ENCODE measurements around the gene NTM. TPM values are rescaled to one million over a fixed set of nuclear protein-coding genes. Genes with fewer than 3 reads are reported as not detected.
A peak's percentile ranks its signal among the peaks of the same experiment; 100 is the strongest.

NTM gene
- total and polyA plus RNA-seq, 12 donors = 0.26 to 11.5 (median 4.0) TPM

DNA sequence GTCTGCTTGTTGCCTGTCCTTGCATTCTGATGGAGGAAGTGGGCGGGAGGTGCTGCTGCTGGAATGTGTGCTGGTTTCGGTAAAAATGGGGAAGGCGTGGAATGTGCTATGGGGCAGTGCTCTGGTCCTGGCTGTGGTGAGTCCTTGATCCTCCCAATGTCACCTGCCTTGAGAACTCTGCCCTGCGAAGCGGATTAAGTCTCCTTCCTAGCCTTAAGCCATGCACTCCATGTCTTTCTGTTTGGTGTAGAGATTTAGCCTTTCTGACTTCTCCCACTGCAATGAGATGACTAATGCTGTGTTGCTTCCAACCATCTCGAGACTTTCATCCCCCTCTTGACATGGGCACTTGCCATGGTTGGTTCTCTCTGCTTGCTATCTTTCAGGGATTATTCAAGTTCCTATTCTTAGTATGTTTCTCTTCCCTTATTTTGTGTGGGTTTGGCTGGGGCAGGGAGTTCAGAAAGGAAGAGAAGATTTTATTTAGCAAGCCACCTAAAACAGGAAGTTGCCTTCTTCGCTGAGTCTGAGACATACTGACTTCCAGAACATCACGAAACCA, 687.9 kb downstream of the NTM start:
- WGBS, 4 donors = 66 to 70% (median 69%) methylated on average over 8 of the region's 8 CpGs

DNA sequence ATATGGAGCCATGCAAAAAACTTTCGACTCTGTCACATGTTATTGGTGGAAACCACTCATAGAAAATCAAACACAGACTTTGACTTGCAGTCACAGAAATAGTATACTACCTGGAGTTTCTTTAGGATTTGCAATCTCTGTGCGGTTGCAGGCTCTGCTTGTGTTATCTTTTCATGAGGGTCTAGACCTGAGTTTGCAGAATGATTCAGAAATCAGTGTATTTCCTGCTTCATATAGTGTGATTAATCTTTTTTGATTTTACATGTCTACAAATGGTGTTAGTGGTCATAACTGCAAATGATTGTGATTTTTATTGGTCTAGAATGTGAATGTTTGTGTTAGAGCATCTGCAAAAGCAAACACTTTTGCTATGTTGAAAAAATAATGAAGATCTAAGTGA, 690.2 kb downstream of the NTM start:
- H3K4me3 ChIP-seq = no peak overlapping the region
- no peaks in the 10 kb centered on the region for H3K36me3 ChIP-seq (replicated peaks in 1 of 2)
- no peaks in the 10 kb centered on the region for H3K9me3 ChIP-seq (replicated peaks in 1 of 3)
- H3K27me3 ChIP-seq = no peaks in the 10 kb centered on the region
- DNase-seq = no peak
- H3K27ac ChIP-seq = no peak overlapping the region
- WGBS, 4 donors = 77 to 87% (median 81%) methylated on average over 2 of the region's 2 CpGs
- intact Hi-C loops (cut with DNase I) = no loop called here
- TF ChIP-seq, protein P1, sequence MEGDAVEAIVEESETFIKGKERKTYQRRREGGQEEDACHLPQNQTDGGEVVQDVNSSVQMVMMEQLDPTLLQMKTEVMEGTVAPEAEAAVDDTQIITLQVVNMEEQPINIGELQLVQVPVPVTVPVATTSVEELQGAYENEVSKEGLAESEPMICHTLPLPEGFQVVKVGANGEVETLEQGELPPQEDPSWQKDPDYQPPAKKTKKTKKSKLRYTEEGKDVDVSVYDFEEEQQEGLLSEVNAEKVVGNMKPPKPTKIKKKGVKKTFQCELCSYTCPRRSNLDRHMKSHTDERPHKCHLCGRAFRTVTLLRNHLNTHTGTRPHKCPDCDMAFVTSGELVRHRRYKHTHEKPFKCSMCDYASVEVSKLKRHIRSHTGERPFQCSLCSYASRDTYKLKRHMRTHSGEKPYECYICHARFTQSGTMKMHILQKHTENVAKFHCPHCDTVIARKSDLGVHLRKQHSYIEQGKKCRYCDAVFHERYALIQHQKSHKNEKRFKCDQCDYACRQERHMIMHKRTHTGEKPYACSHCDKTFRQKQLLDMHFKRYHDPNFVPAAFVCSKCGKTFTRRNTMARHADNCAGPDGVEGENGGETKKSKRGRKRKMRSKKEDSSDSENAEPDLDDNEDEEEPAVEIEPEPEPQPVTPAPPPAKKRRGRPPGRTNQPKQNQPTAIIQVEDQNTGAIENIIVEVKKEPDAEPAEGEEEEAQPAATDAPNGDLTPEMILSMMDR (IDR thresholded peaks at IDR 0.05) = no peak
- no peak for TF ChIP-seq POLR2A (IDR thresholded peaks at IDR 0.05)
- H3K4me1 ChIP-seq (replicated peaks in 1 of 2) = no peaks in the 10 kb centered on the region

More for the DNA sequence above, 687.9 kb downstream of the NTM start:
- no peak overlapping the region for H3K4me3 ChIP-seq
- H3K4me1 ChIP-seq (replicated peaks in 1 of 2) = no peaks in the 10 kb centered on the region
- no peaks in the 10 kb centered on the region for H3K27me3 ChIP-seq
- TF ChIP-seq, protein P1 (IDR thresholded peaks at IDR 0.05) = no peak
- TF ChIP-seq POLR2A (IDR thresholded peaks at IDR 0.05) = no peak
- no peaks in the 10 kb centered on the region for H3K9me3 ChIP-seq (replicated peaks in 1 of 3)
- no peaks in the 10 kb centered on the region for H3K36me3 ChIP-seq (replicated peaks in 1 of 2)
- intact Hi-C loops (cut with DNase I) = no loop called here
- H3K27ac ChIP-seq = peak overlapping the region in 2 of 5 donors; percentile 39 to 86
- DNase-seq = peak in 5 of 7 donors; percentile 18 to 38 (median 20)

DNA sequence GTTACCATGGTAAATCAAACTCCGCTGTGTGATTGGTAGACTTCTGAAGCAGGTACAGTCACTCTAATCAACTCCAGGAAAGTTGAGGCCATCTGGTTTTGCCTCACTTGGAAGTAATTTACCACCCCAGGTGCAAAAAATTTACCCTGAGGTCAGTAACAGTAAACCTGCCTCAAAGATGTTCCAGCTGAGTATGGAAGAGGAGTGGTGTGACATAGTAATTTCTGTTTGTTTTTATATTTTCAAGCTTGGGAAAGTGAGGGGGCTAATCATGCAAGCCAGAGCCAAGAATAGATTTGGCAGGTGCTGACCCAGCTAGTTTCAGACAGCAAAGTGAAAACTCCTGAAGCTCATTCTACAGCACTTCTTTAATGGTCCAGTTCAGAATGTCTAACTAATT, 691.6 kb downstream of the NTM start:
- H3K4me3 ChIP-seq = no peak overlapping the region
- no peaks in the 10 kb centered on the region for H3K27me3 ChIP-seq
- intact Hi-C loops (cut with DNase I) = no loop called here
- 86 to 94% (median 91%) methylated on average over 1 of the region's 1 CpG for WGBS, 4 donors
- DNase-seq = no peak
- H3K36me3 ChIP-seq (replicated peaks in 1 of 2) = no peaks in the 10 kb centered on the region
- no peaks in the 10 kb centered on the region for H3K9me3 ChIP-seq (replicated peaks in 1 of 3)
- no peak overlapping the region for H3K27ac ChIP-seq
- TF ChIP-seq POLR2A (IDR thresholded peaks at IDR 0.05) = no peak
- TF ChIP-seq, protein P1 (IDR thresholded peaks at IDR 0.05) = no peak
- H3K4me1 ChIP-seq (replicated peaks in 1 of 2) = no peaks in the 10 kb centered on the region

DNA sequence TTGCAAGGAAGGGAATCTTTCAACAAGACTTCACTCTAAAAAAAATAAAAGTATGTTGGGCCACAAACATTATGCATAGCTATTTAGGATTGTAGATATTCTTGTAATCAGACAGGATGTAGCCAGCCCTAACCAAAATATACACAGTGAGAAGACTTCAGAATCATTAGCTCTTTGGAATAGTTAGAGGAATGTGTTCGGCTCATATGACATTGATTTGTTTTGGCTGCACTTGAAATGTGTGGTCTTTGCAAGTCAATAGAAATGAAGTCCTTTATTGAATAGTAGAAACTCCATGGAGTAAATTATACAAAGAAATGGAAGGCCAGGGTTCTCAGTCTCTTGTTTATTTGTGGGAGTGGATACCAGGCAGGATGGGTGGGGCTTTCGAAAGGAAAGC, 692.1 kb downstream of the NTM start:
- no peak overlapping the region for H3K27ac ChIP-seq
- TF ChIP-seq, protein P1 (IDR thresholded peaks at IDR 0.05) = no peak
- TF ChIP-seq POLR2A (IDR thresholded peaks at IDR 0.05) = no peak

More for the DNA sequence above, 692.1 kb downstream of the NTM start:
- Histone ChIP-seq H3K9me3 (replicated peaks in 1 of 3) (no peaks in the 10 kb centered on the region), H3K36me3 (replicated peaks in 1 of 2) (no peaks in the 10 kb centered on the region), H3K27me3 (no peaks in the 10 kb centered on the region), H3K4me3 (no peak overlapping the region), H3K4me1 (replicated peaks in 1 of 2) (no peaks in the 10 kb centered on the region)
- intact Hi-C loops (cut with DNase I) = no loop called here
- DNase-seq = no peak
- 55 to 81% (median 73%) methylated on average over 2 of the region's 2 CpGs for WGBS, 4 donors

Measured in adrenal gland (tissue), 12 donors.